Peyer's patch (tissue), 4 donors: Measurements from ENCODE around the gene SC5D.

Source experiments
- CTCF ChIP-seq, 6 experiments: fragments of 450-650 bp in 4 of 6; fragments of 200-600 bp in 2 of 6; sonication (generic) in 1 of 6; IDR thresholded peaks; one replicate each; pipeline ENCODE4 v1.5.1; 2017 to 2019; ENCODE audit warnings: antibody characterized with exemption in 6 of 6, mild to moderate bottlenecking in 3 of 6, moderate library complexity in 1 of 6
- POLR2A ChIP-seq, 2 donors: fragments of 450-650 bp; IDR thresholded peaks; one replicate each; pipeline ENCODE4 v1.5.1; 2017; ENCODE audit warnings: antibody characterized with exemption in 2 of 2, mild to moderate bottlenecking in 2 of 2, moderate library complexity in 2 of 2

- TF ChIP-seq POLR2A (IDR thresholded peaks at IDR 0.05): no peak
- TF ChIP-seq CTCF (IDR thresholded peaks at IDR 0.05): no peak
Measured at GRCh38 chr11:121336279-121336937, 43.8 kb downstream of the SC5D start.
